ENCODE measurements around the gene TPTE.
"Not testable (repeated sequence)": the region's sequence is repeated elsewhere in the genome, so short reads cannot be mapped to it uniquely, and the experiment has no call there.

Gene TPTE

GRCh38 chr21:10649350-10650149 is 128.2 kb downstream of the TPTE start:
- not testable (repeated sequence) for H3K4me3 ChIP-seq (ENCODE audit: low read length)
- WGBS, result 70% methylated on average over 4 of the region's 4 CpGs

GRCh38 chr21:10650297-10650696 is 128.9 kb downstream of the TPTE start:
- not testable (repeated sequence) for H3K4me1 ChIP-seq (ENCODE audit: insufficient read depth, low read length); H3K4me3 ChIP-seq (ENCODE audit: low read length); H3K27me3 ChIP-seq (ENCODE audit: insufficient read depth, low read length); H3K36me3 ChIP-seq (ENCODE audit: insufficient read depth, low read length); H3K9ac ChIP-seq (ENCODE audit: low read depth, low read length); H3K27ac ChIP-seq (ENCODE audit: low read depth, low read length)
- peaks cover 49% of the 10 kb centered on the region for H3K9me3 ChIP-seq (ENCODE audit: insufficient read depth, low read depth, low read length)
- 21% methylated on average over 2 of the region's 2 CpGs for WGBS

More at GRCh38 chr21:10649350-10650149, 128.2 kb downstream of the TPTE start:
- H3K27me3 ChIP-seq (ENCODE audit: insufficient read depth, low read length); H3K36me3 ChIP-seq (ENCODE audit: insufficient read depth, low read length); H3K27ac ChIP-seq (ENCODE audit: low read depth, low read length); H3K9ac ChIP-seq (ENCODE audit: low read depth, low read length); H3K4me1 ChIP-seq (ENCODE audit: insufficient read depth, low read length): not testable (repeated sequence)
- H3K9me3 ChIP-seq (ENCODE audit: insufficient read depth, low read depth, low read length), result peaks cover 56% of the 10 kb centered on the region

Measured in HUES64 (cell line).